Stimulated activated CD8-positive, alpha-beta memory T cell treated with anti-CD3 and anti-CD28 coated beads, Interleukin-12 subunit alpha, Interleukin-12 subunit beta, amount 100 ng/mL, for 4 hours (primary cell): ENCODE measurements around the gene VWA2.

ENCODE experiments used
- DNase-seq: peaks from one replicate; pipeline ENCODE4 v3.0.0-alpha.2; 2020; ENCODE audit warnings: low read depth

Gene VWA2

GRCh38 chr10:114300036-114300645 lies 61.1 kb downstream of the VWA2 start:
- DNase-seq = no peak

DNA sequence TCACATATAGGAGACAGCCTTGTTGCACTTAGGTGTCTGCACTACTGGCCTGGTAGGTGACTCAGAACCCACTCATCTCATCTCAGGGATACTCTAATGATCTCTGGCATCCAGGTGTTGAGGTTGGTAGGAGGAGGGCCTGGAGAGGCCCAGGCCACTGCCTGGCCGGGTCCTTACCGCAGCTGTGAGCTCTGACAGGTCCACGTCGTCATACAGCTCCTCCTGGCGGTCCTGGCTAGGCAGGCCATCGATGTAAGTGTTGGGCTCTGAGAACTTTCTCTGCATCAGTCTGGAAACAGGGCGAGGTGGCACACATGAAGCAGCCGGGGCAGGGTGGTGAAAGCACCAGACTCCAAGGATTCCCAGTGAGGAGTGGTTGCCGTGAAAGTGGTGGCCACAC lies 62.1 kb downstream of the VWA2 start:
- DNase-seq = no peak

- DNase-seq = no peak
Measured at GRCh38 chr10:114301951-114302710, 63.1 kb downstream of the VWA2 start.

- DNase-seq = no peak
Measured at GRCh38 chr10:114303556-114303955, 64.5 kb downstream of the VWA2 start.

DNA sequence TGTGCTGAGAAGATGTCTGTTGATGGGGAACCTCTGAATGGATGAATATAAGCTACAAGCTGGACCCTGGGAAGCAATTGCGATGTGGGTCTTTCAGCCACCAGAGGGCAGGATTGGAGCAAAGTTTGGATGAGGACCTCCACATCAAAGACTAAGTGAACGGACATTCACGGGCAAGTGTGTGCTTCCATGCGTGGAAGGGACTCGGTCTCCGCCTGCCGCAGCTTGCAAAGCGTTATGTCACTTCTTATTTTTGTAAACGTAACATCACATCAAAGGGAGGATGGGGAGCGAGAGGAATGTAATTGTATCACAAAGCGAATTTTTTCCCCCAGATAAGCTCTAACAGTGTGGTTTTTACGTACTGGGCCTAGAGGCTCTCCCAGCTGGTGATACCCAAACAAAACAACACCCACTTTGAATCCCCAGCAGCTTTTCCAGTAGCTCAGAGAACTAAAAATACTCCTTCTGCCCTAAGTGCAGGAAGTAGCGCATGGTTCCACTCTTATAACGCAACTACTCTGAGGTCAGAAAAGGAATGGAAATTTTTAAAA lies 65.0 kb downstream of the VWA2 start:
- peak; percentile 35 for DNase-seq

DNA sequence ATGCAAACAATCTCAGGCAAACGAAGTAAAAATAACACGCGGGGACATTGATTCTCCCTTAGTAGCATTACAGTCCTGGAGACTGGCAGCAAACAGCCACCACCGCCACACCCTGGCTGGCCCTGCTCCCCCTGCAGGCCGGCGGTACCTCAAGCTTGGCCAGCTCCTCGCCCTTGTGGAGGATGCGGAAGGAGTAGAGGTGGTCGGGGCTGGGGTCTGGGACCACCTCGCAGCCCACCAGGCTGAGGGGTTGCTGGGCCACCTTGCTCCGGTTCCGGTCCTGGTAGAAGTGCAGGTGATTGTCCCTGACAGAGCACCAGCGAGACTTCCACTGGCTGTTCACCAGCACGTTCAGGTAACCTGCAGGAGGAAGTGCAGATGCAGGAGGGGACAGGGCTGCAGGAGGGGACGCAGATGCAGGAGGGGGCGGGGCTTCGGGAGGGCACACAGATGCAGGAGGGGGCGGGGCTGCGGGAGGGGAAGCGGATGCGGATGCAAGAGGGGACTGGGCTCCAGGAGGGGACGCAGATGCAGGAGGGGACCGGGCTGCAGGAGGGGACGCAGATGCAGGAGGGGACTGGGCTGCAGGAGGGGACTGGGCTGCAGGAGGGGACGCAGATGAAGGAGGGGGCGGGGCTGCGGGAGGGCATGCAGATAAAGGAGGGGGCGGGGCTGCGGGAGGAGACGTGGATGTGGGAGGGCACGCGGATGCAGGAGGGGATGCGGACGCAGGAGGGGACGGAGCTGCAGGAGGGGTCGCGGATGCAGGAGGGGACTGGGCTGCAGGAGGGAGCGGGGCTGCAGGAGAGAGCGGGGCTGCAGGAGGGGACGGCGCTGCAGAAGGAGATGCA lies 65.7 kb downstream of the VWA2 start:
- DNase-seq = peak; percentile 22

DNA sequence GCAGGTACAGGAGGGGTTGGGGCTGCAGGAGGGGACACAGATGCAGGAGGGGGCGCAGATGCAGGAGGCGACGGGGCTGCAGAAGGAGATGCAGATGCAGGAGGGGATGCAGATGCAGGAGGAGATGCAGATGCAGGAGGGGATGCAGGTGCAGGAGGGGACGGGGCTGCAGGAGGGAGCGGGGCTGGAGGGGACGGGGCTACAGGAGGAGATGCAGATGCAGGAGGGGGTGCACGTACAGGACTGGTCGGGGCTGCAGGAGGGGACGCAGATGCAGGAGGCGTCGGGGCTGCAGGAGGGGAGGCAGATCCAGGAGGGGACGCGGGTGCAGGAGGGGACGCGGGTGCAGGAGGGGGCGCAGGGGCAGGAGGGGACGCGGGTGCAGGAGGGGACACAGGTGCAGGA lies 66.5 kb downstream of the VWA2 start:
- no peak for DNase-seq

- no peak for DNase-seq
Measured at GRCh38 chr10:114306116-114306973, 67.3 kb downstream of the VWA2 start.

DNA sequence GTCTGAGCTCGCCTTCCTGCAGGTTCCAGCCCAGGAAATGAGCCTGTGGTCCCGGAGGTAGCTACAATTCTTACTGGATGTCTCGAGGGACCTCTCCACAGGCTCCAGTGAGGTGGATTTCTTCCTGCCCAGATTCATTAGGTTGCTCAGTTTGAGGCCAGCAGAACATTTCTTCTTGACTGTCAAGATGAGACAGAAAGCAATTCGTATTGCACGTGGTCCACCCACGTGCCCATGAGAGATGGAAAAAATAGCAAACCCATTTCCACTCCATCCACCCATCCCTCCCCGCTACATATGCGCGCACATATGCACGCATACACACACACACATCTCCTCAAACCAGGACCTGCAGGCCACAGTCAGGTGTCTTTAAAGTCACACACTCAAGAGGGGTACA lies 68.7 kb downstream of the VWA2 start:
- DNase-seq = no peak

GRCh38 chr10:114308531-114309363 lies 69.7 kb downstream of the VWA2 start:
- no peak for DNase-seq

- DNase-seq = no peak
Measured at GRCh38 chr10:114309364-114309651, 70.3 kb downstream of the VWA2 start.

- no peak for DNase-seq
Measured at GRCh38 chr10:114310346-114310745, 71.3 kb downstream of the VWA2 start.

DNA sequence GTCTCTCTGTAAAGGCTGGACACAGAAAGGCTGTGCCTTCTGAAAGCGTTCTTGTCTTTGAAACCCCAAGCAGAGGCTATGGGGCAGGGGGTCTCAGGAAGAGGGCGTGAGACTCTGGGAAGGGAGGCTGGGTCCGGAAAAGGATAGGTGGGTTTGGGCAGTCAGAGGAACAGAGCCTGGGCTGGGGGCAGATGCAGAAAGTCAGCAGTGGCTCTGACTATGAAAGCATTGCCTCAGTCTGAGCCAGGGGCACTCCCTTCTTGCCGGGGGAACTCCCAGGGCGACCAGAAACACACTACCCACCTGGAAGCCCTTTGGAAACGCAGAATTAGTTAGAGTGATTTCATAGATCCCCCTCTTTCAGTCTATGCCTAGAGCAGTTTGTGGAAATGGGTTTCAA lies 72.0 kb downstream of the VWA2 start:
- DNase-seq = no peak

- DNase-seq = no peak
Measured at GRCh38 chr10:114311496-114312209, 72.6 kb downstream of the VWA2 start.

- DNase-seq = no peak
Measured at GRCh38 chr10:114313139-114313538, 74.1 kb downstream of the VWA2 start.

- DNase-seq = no peak
Measured at GRCh38 chr10:114313866-114314265, 74.8 kb downstream of the VWA2 start.

- DNase-seq = no peak
Measured at GRCh38 chr10:114315566-114316420, 76.7 kb downstream of the VWA2 start.

DNA sequence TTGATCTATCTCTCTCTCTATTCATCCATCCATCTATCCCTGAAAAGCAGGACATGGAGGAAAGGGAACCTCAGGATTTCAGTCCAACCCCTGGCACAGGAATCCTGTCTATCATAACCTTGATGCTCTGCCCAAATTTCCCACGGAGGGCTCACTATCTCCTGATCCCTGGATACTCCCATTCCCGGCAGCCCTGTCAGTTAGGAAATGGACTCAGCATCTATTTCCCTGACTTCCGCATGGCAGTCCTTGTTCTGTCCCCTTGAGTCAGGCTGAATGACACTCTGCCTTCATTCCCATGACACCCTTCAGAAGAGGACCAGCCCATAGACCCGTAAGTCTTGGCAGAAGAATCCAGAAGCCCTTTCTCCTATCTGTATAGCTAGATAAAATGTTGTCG lies 77.7 kb downstream of the VWA2 start:
- DNase-seq = no peak
